SU-DHL-6 (cell line): ENCODE measurements around the gene HCN3.

Source experiments
- H2AFZ ChIP-seq: fragments of 200-600 bp; sonication (generic); 2 replicates; pipeline ENCODE4 v1.6.1; 2014; ENCODE audit warnings: low read depth, mild to moderate bottlenecking, moderate library complexity, mixed read lengths, antibody characterized with exemption, low read length; ENCODE audit not compliant: severe bottlenecking
- H3F3A ChIP-seq: fragments of 200-600 bp; shearing (Covaris generic); 2 replicates; pipeline ENCODE4 v1.6.0; 2016; ENCODE audit warnings: antibody characterized with exemption, mild to moderate bottlenecking; ENCODE audit not compliant: insufficient read depth
- H3K27ac ChIP-seq: fragments of 200-600 bp; sonication (generic); 2 replicates; pipeline ENCODE4 v1.5.1; 2016; ENCODE audit warnings: low read depth, mild to moderate bottlenecking, low read length, moderate library complexity, mixed read lengths
- H3K27me3 ChIP-seq: fragments of 200-600 bp; sonication (generic), shearing (Covaris generic); 2 replicates; pipeline ENCODE4 v1.6.0; 2014; ENCODE audit warnings: mild to moderate bottlenecking, low read length
- H3K36me3 ChIP-seq: fragments of 200-600 bp; sonication (generic); 2 replicates; pipeline ENCODE4 v1.6.1; 2014; ENCODE audit warnings: mild to moderate bottlenecking, low read length, mixed read lengths
- H3K4me2 ChIP-seq: fragments of 300-600, 200-600 bp; shearing (Covaris generic), sonication (generic); 2 replicates; pipeline ENCODE4 v1.6.0; 2014; ENCODE audit warnings: low read length, low read depth, mild to moderate bottlenecking; ENCODE audit not compliant: poor library complexity, severe bottlenecking
- H3K4me3 ChIP-seq: fragments of 200-600 bp; sonication (generic); 2 replicates; pipeline ENCODE4 v1.5.1; 2014; ENCODE audit warnings: antibody characterized with exemption, low read length, mild to moderate bottlenecking, mixed read lengths; ENCODE audit not compliant: insufficient read depth, poor library complexity, severe bottlenecking
- H3K79me2 ChIP-seq: fragments of 200-600 bp; sonication (generic); 2 replicates; pipeline ENCODE4 v1.6.1; 2014; ENCODE audit warnings: mild to moderate bottlenecking, low read length, moderate library complexity; ENCODE audit not compliant: insufficient read depth
- H3K9ac ChIP-seq: fragments of 200-600 bp; sonication (generic); 2 replicates; pipeline ENCODE4 v1.7.0; 2014; ENCODE audit warnings: mild to moderate bottlenecking, low read length
- H3K9me2 ChIP-seq: fragments of 200-600 bp; sonication (generic); replicated peaks from 2 replicates; pipeline ENCODE4 v1.6.1; 2014; ENCODE audit warnings: low read length; ENCODE audit not compliant: insufficient read depth
- H3K9me3 ChIP-seq: fragments of 200-600 bp; sonication (generic); 2 replicates; pipeline ENCODE4 v1.6.1; 2014; ENCODE audit warnings: low read length, mixed read lengths; ENCODE audit not compliant: insufficient read depth
- H4K20me1 ChIP-seq: fragments of 200-600 bp; sonication (generic); 2 replicates; pipeline ENCODE4 v1.6.1; 2014; ENCODE audit warnings: low read depth, mild to moderate bottlenecking, antibody characterized with exemption, low read length, moderate library complexity, mixed read lengths
- CTCF ChIP-seq: fragments of 200-600 bp; sonication (generic); IDR thresholded peaks from one replicate; pipeline ENCODE4 v1.5.1; 2017; ENCODE audit warnings: antibody characterized with exemption, mild to moderate bottlenecking, low read length, moderate library complexity; ENCODE audit not compliant: insufficient read depth, poor library complexity, severe bottlenecking
- EZH2phosphoT487 ChIP-seq: fragments of 200-600 bp; sonication (generic), shearing (Covaris generic); conservative IDR thresholded peaks from 2 replicates; pipeline ENCODE4 v1.6.1; 2018; ENCODE audit warnings: mild to moderate bottlenecking, antibody characterized with exemption, low read length, moderate library complexity, mixed read lengths

HCN3 gene

GRCh38 chr1:155320661-155321617, 43.7 kb downstream of the HCN3 start, which contains the start of gene RUSC1:
Gene RUSC1, plus strand, starts transcription at chr1:155320894. Its CDS starts 880 bp downstream, at chr1:155321774.
- Histone ChIP-seq H3K9me2 (no peaks in the 10 kb centered on the region), H2AFZ (no peak within 1 kb of the TSS), H4K20me1 (no peaks in the 10 kb centered on the region), H3K4me3 (no peak within 1 kb of the TSS), H3K27me3 (no peaks in the 10 kb centered on the region), H3K9me3 (no peaks in the 10 kb centered on the region), H3K27ac (0 out of 2 replicates have a peak within 1 kb of the TSS, but pooled peaks have one; percentile 19), H3F3A (peaks cover 26% of the 10 kb centered on the region), H3K9ac (no peak within 1 kb of the TSS), H3K79me2 (no peaks in the 10 kb centered on the region), H3K4me2 (peak within 1 kb of the TSS; percentile 25), H3K36me3 (no peaks in the 10 kb centered on the region)
- TF ChIP-seq EZH2phosphoT487 (no peak), CTCF (no peak)

GRCh38 chr1:155321639-155322503, 44.6 kb downstream of the HCN3 start:
- Histone ChIP-seq H3K27ac (no peak overlapping the region), H3K36me3 (no peaks in the 10 kb centered on the region), H3K4me2 (peak overlapping the region; percentile 91), H3K27me3 (no peaks in the 10 kb centered on the region), H3K9me3 (no peaks in the 10 kb centered on the region), H2AFZ (no peak overlapping the region), H3K9me2 (no peaks in the 10 kb centered on the region), H3K9ac (peak overlapping the region; percentile 79), H3K4me3 (peak overlapping the region; percentile 70), H4K20me1 (no peaks in the 10 kb centered on the region), H3F3A (peaks cover 26% of the 10 kb centered on the region), H3K79me2 (no peaks in the 10 kb centered on the region)
- TF ChIP-seq CTCF: no peak
- no peak for TF ChIP-seq EZH2phosphoT487

- Histone ChIP-seq H3K36me3 (no peaks in the 10 kb centered on the region), H2AFZ (no peak overlapping the region), H3F3A (peaks cover 27% of the 10 kb centered on the region), H3K4me3 (peak overlapping the region; percentile 70), H3K27me3 (no peaks in the 10 kb centered on the region), H3K9me2 (no peaks in the 10 kb centered on the region), H3K9ac (peak overlapping the region; percentile 79), H3K4me2 (peak overlapping the region; percentile 91), H3K9me3 (no peaks in the 10 kb centered on the region), H3K79me2 (no peaks in the 10 kb centered on the region), H3K27ac (no peak overlapping the region), H4K20me1 (no peaks in the 10 kb centered on the region)
- no peak for TF ChIP-seq EZH2phosphoT487
- no peak for TF ChIP-seq CTCF
These were observed 45.3 kb downstream of the HCN3 start for GRCh38 chr1:155322571-155322952.
